Left ventricle myocardium inferior (tissue), 1 donor: ENCODE measurements around the gene ZBTB21. TPM values are rescaled to one million over a fixed set of nuclear protein-coding genes. Genes with fewer than 3 reads are reported as not detected.

Source experiments
- DNase-seq: peaks from one replicate; pipeline ENCODE4 v3.0.0-alpha.2; 2020
- H3K27ac ChIP-seq: fragments of 200-600 bp; replicated peaks from 2 replicates; pipeline ENCODE4 v1.8.0; 2021
- H3K27me3 ChIP-seq: fragments of 200-600 bp; 2 replicates; pipeline ENCODE4 v1.8.0; 2021; ENCODE audit warnings: low read depth
- H3K36me3 ChIP-seq: fragments of 200-600 bp; 2 replicates; pipeline ENCODE4 v1.8.0; 2021
- H3K4me1 ChIP-seq: fragments of 200-600 bp; 2 replicates; pipeline ENCODE4 v1.8.0; 2021
- H3K4me3 ChIP-seq: fragments of 200-600 bp; 2 replicates; pipeline ENCODE4 v1.8.0; 2021; ENCODE audit warnings: mild to moderate bottlenecking, moderate library complexity
- H3K9me3 ChIP-seq: fragments of 200-600 bp; replicated peaks from 2 replicates; pipeline ENCODE4 v1.8.0; 2021
- intact Hi-C: fragments of 100-400 bp; cut with micrococcal nuclease; formaldehyde crosslinking; loops from one replicate; pipeline ENCODE4 v1.11.0; 2022
- total RNA-seq: library from RNA; stranded (reverse); fragmentation: NEBNext Ultra II Directional; extraction: Animal tissue kit (Norgen Biotek cat#: 25700); gene quantifications from one replicate; pipeline ENCODE4 v1.2.1, GENCODE V29; 2021
- TF ChIP-seq, protein P1 (sequence below): fragments of 200-600 bp; IDR thresholded peaks from 2 replicates; pipeline ENCODE4 v1.8.0; 2021; ENCODE audit warnings: antibody characterized with exemption, mild to moderate bottlenecking, borderline replicate concordance
- donor health status: DM: no; HTN: yes; CAD: no; lungs with severe emphysema.

The ZBTB21 gene
- total RNA-seq, 1 donor from 2014 or later: 4.9 TPM

DNA sequence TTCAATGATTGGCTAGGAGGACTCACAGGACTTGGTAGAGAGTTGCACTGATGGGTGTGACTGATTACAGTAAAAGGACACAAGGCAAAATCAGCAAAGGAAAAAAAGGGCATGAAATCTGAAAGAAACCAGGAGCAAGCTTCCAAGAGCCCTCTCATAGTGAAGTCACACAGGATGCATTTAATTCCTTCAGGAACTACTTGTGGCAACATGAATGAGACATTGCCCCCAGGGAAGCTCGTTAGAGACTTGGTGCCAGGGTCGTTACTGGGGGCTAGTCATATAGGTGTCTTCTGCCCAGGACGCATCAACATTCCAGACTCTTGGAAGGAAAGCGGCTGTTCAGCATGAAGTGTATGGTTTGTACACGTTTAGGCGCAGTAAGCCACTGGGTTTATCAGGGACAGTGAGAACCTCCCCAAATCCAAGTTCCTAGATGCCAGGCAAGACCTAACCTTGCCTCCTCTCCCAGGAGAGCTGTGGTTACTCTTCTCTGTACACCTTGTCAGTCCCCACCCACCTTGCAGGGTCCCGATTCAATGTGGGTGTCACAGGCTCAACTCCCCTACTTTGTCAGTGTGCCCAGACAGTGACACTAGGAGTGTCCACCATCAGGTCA is 30.3 kb downstream of the ZBTB21 start:
- TF ChIP-seq, protein P1, sequence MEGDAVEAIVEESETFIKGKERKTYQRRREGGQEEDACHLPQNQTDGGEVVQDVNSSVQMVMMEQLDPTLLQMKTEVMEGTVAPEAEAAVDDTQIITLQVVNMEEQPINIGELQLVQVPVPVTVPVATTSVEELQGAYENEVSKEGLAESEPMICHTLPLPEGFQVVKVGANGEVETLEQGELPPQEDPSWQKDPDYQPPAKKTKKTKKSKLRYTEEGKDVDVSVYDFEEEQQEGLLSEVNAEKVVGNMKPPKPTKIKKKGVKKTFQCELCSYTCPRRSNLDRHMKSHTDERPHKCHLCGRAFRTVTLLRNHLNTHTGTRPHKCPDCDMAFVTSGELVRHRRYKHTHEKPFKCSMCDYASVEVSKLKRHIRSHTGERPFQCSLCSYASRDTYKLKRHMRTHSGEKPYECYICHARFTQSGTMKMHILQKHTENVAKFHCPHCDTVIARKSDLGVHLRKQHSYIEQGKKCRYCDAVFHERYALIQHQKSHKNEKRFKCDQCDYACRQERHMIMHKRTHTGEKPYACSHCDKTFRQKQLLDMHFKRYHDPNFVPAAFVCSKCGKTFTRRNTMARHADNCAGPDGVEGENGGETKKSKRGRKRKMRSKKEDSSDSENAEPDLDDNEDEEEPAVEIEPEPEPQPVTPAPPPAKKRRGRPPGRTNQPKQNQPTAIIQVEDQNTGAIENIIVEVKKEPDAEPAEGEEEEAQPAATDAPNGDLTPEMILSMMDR: no peak
- Histone ChIP-seq H3K4me1 (peaks cover under 1% of the 10 kb centered on the region), H3K27me3 (no peaks in the 10 kb centered on the region), H3K36me3 (no peaks in the 10 kb centered on the region), H3K9me3 (peaks cover 21% of the 10 kb centered on the region), H3K4me3 (no peak overlapping the region), H3K27ac (no peak overlapping the region)
- no peak for DNase-seq
- intact Hi-C loops: no loop called here

DNA sequence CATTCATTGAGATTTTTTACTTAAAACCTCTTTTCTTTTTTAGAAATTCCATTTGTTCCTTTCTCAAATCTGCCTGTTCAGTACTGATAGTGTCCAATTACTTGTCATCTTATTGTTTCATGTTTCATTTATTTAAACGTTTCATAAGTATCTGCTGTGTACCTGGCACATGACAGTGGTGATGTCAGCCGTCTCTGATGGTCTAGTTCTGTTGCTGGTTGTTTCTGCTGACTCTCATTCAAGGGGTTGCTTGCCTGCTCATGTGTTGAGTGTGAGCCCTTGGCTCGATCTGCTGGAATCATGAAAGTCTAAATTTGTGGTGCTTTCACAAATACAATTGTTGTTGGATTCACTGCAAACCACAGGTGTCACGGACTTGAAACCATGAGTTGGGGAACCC is 30.8 kb downstream of the ZBTB21 start:
- Histone ChIP-seq H3K27me3 (no peaks in the 10 kb centered on the region), H3K9me3 (peaks cover 21% of the 10 kb centered on the region), H3K4me1 (peaks cover 6% of the 10 kb centered on the region), H3K4me3 (no peak overlapping the region), H3K27ac (no peak overlapping the region), H3K36me3 (no peaks in the 10 kb centered on the region)
- DNase-seq: no peak
- intact Hi-C loops: no loop called here
- TF ChIP-seq, protein P1: no peak

DNA sequence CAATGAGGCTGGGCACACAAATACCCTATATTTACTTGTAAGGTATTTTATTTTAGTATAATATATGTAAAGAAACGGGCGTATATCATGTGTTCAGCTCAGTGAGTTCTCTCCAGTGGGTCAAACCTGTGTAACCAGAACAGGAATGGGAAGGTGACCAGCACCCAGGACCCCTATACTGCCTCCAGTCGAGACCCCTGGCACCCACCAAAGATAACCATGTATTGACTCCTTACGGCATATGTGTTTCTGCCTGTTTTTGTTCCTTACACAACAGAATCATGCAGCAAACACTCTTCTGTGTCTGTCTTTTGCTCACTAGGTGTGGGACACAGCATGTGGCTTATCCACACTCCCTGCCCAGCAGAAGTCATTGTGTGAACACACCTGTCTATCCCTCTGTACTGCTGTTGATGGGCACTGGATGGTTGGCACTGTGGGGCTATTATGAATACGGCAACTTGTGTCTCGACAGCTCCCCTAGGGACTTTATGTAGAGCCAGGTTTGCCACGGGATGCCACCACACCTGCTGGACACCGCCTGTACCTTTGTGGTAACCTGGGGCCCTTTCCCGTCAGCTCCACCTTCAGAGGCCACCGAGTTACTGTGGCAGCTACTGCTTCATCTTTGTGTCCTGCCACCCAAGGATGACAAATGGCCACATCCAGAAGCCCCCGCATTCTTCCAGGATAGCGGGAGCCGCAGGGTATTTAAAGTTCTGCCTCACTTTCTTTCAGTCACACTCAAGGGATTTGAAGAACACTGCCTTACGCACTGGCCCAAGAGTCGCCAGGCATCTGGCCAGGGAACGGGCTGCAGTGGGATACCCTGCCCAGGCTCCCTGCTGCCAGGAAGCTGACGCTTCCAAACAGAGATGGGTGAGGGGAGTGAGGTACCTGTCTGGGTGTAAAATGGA is 32.9 kb downstream of the ZBTB21 start:
- H3K27me3 ChIP-seq: no peaks in the 10 kb centered on the region
- H3K4me3 ChIP-seq: no peak overlapping the region
- H3K27ac ChIP-seq: no peak overlapping the region
- intact Hi-C loops: no loop called here
- peaks cover 12% of the 10 kb centered on the region for H3K9me3 ChIP-seq
- DNase-seq: no peak
- H3K4me1 ChIP-seq: peaks cover 16% of the 10 kb centered on the region
- TF ChIP-seq, protein P1: no peak
- H3K36me3 ChIP-seq: no peaks in the 10 kb centered on the region

DNA sequence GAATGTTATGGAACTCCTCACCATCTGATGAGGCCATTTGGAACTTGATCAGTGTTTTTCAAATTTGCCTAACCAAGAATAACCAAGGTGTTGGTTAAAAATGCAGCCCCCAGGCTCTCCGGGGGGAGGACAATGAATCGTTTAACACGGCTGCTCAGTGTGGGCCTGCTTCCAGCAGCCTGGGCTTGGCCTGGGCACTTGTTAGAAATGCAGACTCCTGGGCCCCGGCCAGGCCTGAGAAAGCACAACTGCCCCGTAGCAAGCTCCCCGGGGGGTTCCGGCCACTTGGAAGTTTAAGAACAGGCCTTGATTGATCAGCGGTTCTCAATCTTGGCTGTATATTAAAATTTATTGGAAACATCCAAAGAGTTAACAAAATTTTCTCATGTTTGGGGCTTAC is 33.5 kb downstream of the ZBTB21 start:
- intact Hi-C loops: no loop called here
- peaks cover 16% of the 10 kb centered on the region for H3K4me1 ChIP-seq
- TF ChIP-seq, protein P1: no peak
- no peaks in the 10 kb centered on the region for H3K27me3 ChIP-seq
- H3K27ac ChIP-seq: no peak overlapping the region
- no peaks in the 10 kb centered on the region for H3K36me3 ChIP-seq
- DNase-seq: no peak
- H3K9me3 ChIP-seq: peaks cover 12% of the 10 kb centered on the region
- no peak overlapping the region for H3K4me3 ChIP-seq

DNA sequence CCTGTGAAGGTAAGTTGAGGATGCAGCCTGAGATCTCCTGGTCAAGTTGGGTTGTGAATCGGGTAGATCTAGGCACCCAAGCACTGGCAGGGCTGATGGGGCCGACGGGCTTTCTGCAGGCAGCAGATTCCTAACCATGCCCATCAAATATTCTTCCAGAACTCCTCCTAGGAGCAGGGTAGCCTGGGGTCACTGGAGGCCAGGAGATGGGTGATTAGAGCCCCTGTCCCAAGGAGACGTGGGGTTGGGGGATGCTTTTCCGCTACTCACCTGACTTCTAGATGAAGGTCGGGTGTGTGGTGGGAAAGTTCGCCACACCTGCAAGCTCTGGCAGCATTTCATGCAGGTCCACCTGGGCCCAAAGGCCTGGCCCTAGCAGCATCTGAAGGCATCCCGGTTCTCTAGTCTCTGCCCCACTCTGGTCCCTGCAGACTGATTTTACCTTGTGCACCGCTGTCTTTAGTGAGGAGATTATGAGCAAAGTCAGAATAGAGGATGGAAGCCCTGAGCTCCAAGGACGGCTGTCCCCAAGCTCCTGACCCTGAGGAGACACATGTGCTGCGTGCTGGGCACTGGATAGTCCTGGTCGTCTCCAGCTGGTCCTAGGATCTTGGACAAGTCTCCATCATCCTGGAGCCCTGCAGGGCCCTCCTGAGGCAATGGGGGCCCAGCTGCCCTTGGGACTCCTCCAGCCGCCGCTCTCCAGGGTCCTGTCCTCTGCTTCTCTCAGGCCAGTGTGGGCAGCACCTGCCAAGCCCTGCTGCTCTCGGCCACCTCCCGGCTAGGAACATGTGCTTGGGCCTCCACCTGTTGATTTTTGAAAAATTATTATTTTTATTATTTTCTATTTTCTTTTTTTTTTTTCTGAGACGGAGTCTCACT is 34.5 kb downstream of the ZBTB21 start:
- intact Hi-C loops: no loop called here
- TF ChIP-seq, protein P1: no peak
- H3K9me3 ChIP-seq: peaks cover 12% of the 10 kb centered on the region
- no peak overlapping the region for H3K27ac ChIP-seq
- H3K4me1 ChIP-seq: peaks cover 16% of the 10 kb centered on the region
- H3K36me3 ChIP-seq: no peaks in the 10 kb centered on the region
- no peak for DNase-seq
- H3K27me3 ChIP-seq: no peaks in the 10 kb centered on the region
- no peak overlapping the region for H3K4me3 ChIP-seq
